HFFc6 (cell line): ENCODE data around the gene SMIM24. TPM values are rescaled to one million over a fixed set of nuclear protein-coding genes. Genes with fewer than 3 reads are reported as not detected.

Experiments used
- DNase-seq: peaks from one replicate; pipeline ENCODE4 v3.0.0-alpha.2; 2018
- H3K27ac Mint-ChIP-seq: 2 replicates; pipeline ENCODE4 v1.8.0; 2020; ENCODE audit warnings: mild to moderate bottlenecking, mixed read lengths
- H3K27me3 Mint-ChIP-seq: 2 replicates; pipeline ENCODE4 v1.8.0; 2021; ENCODE audit warnings: mild to moderate bottlenecking, moderate library complexity, mixed read lengths; ENCODE audit not compliant: insufficient read depth
- H3K36me3 Mint-ChIP-seq: 2 replicates; pipeline ENCODE4 v1.8.0; 2021; ENCODE audit warnings: low read depth, mixed read lengths
- H3K4me1 Mint-ChIP-seq: 2 replicates; pipeline ENCODE4 v1.8.0; 2020; ENCODE audit warnings: low read depth, mixed read lengths
- H3K4me3 Mint-ChIP-seq: 2 replicates; pipeline ENCODE4 v1.8.0; 2020; ENCODE audit warnings: mild to moderate bottlenecking, moderate library complexity, mixed read lengths
- H3K9me3 Mint-ChIP-seq: 2 replicates; pipeline ENCODE4 v1.8.0; 2020; ENCODE audit warnings: mild to moderate bottlenecking, mixed read lengths
- total RNA-seq, 6 experiments: library from RNA; stranded (reverse); fragmentation: NEBNext Ultra II Directional; extraction: Animal tissue kit (Norgen Biotek cat#: 25700); gene quantifications; 2 replicates in 1 of 6; 3 replicates in 5 of 6; pipeline ENCODE4 v1.2.3, GENCODE V29; 2021
- TF ChIP-seq, protein P1 (sequence below): fragments of 200-600 bp; sonication (generic); IDR thresholded peaks from 2 replicates; pipeline ENCODE4 v1.5.0; 2021; ENCODE audit warnings: antibody characterized with exemption, mild to moderate bottlenecking

SMIM24 gene
- total RNA-seq, 6 experiments from 2014 or later: not detected

DNA sequence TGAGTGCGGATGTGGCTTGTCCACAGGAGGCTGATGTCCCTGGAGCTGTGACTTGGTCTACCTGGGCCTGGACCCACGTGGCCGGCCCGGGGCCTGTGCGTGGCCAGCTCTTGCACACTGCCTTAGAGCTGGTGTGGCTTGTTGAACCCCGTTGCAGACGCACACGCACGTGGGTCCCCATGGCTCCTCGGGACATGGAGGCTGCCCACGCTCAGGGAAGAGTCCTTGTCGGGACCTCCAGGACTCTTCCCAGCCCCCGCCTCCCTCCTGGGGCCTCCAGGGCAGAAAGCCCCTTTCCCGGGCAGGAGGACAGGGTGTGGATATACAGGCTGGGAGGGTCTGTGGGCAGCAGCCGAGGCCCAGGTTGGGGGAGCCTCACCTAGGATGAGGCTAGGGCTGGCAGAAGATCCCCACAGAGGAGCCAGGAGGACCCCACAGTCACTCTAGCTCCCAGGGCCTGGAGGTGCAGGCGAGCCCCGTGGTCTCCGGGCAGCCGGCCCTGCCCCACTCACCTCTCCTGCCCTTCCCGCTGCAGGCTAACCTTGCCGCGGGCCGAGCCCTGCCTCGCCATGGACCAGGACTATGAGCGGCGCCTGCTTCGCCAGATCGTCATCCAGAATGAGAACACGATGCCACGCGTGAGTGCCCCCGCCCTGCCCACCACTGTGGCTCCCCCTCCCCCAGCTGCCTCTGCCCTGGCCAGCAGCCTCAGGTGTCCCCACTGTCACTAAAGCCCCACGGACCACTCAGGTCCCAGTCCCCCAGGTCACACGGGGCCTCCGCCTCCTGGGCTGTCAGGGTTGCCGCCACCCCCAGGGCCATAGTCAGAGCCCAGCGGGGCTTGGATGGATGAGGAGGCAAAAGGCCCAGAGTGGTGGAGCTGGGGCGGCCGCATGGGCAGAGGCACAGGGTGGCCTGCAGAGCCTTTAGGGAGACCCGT is 42.4 kb upstream of the SMIM24 start:
- Mint-ChIP-seq H3K4me1 (no peaks in the 10 kb centered on the region), H3K4me3 (no peak overlapping the region), H3K9me3 (no peaks in the 10 kb centered on the region), H3K36me3 (peaks cover 15% of the 10 kb centered on the region; the same call in 1 of the 2 replicates), H3K27ac (no peak overlapping the region), H3K27me3 (peaks cover 3% of the 10 kb centered on the region; the same call in 1 of the 2 replicates)
- no peak for DNase-seq
- TF ChIP-seq, protein P1, sequence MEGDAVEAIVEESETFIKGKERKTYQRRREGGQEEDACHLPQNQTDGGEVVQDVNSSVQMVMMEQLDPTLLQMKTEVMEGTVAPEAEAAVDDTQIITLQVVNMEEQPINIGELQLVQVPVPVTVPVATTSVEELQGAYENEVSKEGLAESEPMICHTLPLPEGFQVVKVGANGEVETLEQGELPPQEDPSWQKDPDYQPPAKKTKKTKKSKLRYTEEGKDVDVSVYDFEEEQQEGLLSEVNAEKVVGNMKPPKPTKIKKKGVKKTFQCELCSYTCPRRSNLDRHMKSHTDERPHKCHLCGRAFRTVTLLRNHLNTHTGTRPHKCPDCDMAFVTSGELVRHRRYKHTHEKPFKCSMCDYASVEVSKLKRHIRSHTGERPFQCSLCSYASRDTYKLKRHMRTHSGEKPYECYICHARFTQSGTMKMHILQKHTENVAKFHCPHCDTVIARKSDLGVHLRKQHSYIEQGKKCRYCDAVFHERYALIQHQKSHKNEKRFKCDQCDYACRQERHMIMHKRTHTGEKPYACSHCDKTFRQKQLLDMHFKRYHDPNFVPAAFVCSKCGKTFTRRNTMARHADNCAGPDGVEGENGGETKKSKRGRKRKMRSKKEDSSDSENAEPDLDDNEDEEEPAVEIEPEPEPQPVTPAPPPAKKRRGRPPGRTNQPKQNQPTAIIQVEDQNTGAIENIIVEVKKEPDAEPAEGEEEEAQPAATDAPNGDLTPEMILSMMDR: no peak

DNA sequence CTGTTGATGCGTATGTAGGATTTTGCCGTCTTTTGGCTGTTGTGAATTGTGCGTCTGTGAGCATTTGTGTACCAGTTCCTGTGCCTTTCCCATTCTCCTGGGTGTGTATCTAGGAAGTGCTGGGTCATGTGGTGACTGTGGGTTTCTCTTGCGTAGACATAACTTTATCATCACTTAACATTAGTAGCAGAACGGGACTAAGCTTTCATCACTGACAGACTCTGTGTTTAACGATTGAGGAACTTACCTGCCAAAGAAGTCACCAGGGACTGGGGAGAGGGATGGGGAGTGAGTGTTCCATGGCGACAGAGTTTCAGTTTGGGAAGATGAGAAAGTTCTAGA is 40.8 kb upstream of the SMIM24 start:
- Mint-ChIP-seq H3K27ac (no peak overlapping the region), H3K4me3 (no peak overlapping the region), H3K4me1 (peaks cover under 1% of the 10 kb centered on the region; the same call in 1 of the 2 replicates), H3K27me3 (peaks cover 3% of the 10 kb centered on the region; the same call in 1 of the 2 replicates), H3K9me3 (no peaks in the 10 kb centered on the region), H3K36me3 (peaks cover 10% of the 10 kb centered on the region; the same call in 1 of the 2 replicates)
- TF ChIP-seq, protein P1: no peak
- no peak for DNase-seq

DNA sequence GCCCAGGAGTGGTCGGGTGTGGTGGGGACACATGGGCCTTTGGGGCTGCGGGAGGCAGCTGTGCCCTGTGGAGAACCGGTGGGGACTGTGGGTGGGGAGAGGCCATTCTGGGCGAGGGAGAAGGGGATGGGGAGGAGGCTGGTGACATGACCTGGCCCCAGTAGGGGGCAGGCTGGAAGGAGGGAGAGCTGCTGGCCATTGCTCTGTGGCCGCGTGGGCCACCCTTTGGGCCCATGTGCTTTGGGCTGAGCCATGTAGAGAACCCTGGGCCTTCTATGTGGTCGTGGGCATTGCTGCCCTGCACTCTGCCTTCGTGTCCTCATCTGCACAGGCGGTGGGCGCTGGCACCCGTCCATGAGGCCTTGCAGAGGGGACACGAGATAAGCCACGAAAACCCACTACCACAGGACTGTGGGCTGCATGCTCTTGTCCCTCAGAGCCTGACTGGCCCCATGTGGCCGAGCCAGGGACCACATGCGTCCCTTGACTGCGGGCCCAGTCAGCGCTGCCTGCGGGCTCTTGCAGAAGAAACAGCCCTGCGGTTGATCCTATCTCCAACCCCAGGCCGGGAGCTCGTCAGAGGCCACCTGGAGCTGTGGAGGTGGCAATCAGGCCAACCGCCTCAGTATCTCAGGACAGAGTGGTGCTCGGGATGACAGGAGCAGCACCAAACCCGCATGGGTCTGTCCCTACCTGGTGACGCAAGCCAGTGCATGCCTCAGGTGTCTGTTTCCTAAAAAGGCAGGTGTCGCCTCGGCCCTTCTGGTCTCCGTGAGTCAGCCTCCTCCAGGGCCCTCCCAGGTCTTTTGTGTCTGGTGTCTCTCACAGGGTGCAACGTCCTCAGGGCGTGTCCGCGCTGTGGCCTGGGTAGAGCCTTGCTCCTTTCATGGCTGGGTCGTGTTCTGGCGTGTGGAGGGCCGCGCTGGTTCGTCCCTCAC is 40.1 kb upstream of the SMIM24 start:
- TF ChIP-seq, protein P1: peak; percentile 29; the same call in 1 of the 2 replicates
- no peak overlapping the region for H3K27ac Mint-ChIP-seq
- no peak overlapping the region for H3K4me3 Mint-ChIP-seq
- DNase-seq: no peak
- H3K4me1 Mint-ChIP-seq: peaks cover 7% of the 10 kb centered on the region; the same call in 1 of the 2 replicates
- peaks cover 10% of the 10 kb centered on the region; the same call in 1 of the 2 replicates for H3K36me3 Mint-ChIP-seq
- no peaks in the 10 kb centered on the region for H3K9me3 Mint-ChIP-seq
- H3K27me3 Mint-ChIP-seq: peaks cover 3% of the 10 kb centered on the region; the same call in 1 of the 2 replicates

DNA sequence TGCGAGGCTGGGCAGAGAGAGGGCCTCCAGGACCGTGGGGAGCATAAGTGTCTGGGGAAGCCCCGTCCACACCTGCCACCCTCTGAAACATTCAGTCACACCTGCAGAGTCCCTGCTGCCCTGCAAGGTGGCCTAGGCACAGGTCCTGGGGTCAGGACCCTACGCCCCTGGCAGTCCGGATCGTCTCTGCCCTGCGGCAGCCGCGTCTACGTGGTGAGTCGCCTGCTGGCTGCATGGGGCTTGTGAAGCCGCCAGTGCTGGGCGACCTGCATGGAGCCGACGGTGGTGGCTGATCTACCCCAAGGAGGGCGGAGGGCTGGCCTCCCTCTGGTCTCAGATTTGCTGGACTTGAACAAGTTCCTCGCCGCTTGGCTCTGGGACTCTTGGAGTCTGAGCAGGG is 38.8 kb upstream of the SMIM24 start:
- Mint-ChIP-seq H3K36me3 (peaks cover 10% of the 10 kb centered on the region; the same call in 1 of the 2 replicates), H3K4me1 (peaks cover 16% of the 10 kb centered on the region), H3K9me3 (no peaks in the 10 kb centered on the region), H3K27me3 (peaks cover 3% of the 10 kb centered on the region; the same call in 1 of the 2 replicates), H3K27ac (no peak overlapping the region), H3K4me3 (no peak overlapping the region)
- TF ChIP-seq, protein P1: no peak
- DNase-seq: no peak

DNA sequence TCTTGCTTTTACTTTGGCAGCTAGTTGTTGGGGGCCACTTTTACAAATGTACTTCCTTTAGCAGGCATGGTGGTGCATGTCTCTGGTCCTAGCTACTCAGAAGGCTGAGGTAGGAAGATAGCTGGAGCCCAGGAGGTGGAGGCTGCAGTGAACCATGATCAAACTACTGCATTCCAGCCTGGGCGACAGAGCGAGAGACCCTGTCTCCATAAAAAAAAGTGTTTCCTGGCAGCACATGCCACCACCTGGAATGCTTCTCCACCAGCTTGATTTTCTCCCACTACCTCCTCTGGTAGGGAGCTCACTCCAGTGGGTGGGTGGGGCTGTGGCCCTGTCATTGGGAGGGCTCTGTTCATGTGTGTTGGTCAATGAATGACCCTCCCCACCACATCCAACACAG is 38.3 kb upstream of the SMIM24 start:
- DNase-seq: no peak
- H3K27ac Mint-ChIP-seq: no peak overlapping the region
- peaks cover 3% of the 10 kb centered on the region; the same call in 1 of the 2 replicates for H3K27me3 Mint-ChIP-seq
- peaks cover 10% of the 10 kb centered on the region; the same call in 1 of the 2 replicates for H3K36me3 Mint-ChIP-seq
- TF ChIP-seq, protein P1: no peak
- H3K4me1 Mint-ChIP-seq: peaks cover 21% of the 10 kb centered on the region
- no peak overlapping the region for H3K4me3 Mint-ChIP-seq
- no peaks in the 10 kb centered on the region for H3K9me3 Mint-ChIP-seq
